NCI-H446 treated with DMSO at 0.1 percent for 48 hours (cell line): ENCODE measurements around the gene KIAA1217.

Source experiments
- DNase-seq: peaks from one replicate; lab custom pipeline; 2025; lab: John Stamatoyannopoulos, UW

The KIAA1217 gene

DNA sequence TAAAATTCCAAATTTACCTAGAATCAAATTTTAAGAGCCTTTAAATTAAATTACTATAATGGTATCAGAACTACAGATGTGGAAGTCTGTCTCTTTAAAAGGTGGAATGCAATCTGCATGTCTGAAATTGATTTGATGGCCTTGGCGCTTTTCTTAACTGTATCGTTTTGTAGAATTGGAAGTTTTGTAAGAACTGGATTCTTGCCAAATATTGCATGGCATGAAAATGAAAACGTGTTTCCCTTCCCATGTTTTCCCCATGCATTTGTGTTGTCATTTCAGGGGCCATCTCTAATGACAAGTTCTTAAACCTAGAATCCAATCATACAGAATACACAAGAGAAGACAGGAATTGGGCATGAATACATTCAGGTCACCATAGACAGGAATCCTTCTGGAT lies 162.5 kb downstream of the KIAA1217 start:
- DNase-seq, result no peak

DNA sequence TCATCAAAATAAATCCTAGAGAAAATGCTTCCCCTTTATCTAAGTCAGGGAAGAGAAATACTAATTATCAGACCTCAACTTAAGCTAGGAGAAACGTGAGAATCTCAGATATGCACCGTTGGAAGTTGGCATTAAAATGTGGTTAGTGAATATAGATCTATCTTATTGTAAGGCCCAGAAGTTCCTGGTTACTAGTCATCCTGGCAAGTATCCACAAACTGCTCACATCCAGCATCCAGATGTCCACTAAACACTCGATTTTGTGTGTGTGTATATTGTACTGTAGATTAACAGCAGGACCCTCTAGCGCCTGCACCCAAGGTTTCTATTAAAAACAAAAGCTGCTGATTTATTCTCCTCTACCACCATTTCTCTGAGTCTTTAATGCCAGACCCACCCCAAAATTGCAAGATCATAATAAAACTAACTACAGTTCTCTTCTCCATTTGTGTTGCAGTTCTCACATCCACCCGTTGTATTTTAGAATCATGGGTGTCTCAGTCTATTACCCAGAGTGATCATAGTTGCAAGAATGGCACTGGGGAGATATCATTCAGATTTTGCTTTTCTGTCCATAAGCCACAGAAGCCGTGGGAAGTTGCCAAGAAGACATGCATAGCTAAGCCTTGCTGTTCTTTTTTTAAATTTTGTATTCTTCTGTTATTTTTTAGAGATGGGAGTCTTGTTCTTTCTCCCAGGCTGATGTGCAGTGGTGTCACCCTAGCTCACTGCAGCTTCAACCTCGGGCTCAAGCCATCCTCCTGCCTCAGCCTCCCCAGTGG lies 165.4 kb downstream of the KIAA1217 start:
- no peak for DNase-seq

- DNase-seq, result no peak
Observed at GRCh38 chr10:24375510-24375909, 166.6 kb downstream of the KIAA1217 start.

- no peak for DNase-seq
Observed at GRCh38 chr10:24376731-24377130, 167.8 kb downstream of the KIAA1217 start.

GRCh38 chr10:24378126-24378920 lies 169.4 kb downstream of the KIAA1217 start:
- DNase-seq, result no peak

- DNase-seq, result no peak
Observed at GRCh38 chr10:24381235-24382010, 172.5 kb downstream of the KIAA1217 start.

DNA sequence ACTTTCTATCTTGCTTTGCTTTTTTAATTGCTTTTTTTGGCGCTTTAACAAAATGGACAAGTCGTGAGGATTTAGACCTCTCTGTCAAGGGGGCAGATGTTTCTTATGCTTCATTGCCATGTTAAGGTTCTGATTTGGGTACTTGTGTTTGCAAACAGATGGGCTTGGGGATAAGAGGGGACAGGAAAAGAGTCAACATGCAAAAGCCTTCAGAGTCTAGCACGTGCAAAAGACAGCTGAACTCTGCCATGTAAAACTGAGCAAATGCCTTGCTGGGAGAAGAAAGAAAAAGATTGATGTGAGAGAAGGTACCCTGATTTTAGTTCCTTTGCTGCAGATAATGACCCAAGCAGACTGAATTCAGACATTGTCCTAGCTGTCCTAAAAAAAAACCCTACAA lies 173.1 kb downstream of the KIAA1217 start:
- DNase-seq, result no peak

- DNase-seq, result no peak
Observed at GRCh38 chr10:24382596-24382978, 173.6 kb downstream of the KIAA1217 start.

- no peak for DNase-seq
Observed at GRCh38 chr10:24382979-24383663, 174.2 kb downstream of the KIAA1217 start.

GRCh38 chr10:24383681-24384106 lies 174.8 kb downstream of the KIAA1217 start:
- no peak for DNase-seq

GRCh38 chr10:24384954-24385353 lies 176.0 kb downstream of the KIAA1217 start:
- no peak for DNase-seq

DNA sequence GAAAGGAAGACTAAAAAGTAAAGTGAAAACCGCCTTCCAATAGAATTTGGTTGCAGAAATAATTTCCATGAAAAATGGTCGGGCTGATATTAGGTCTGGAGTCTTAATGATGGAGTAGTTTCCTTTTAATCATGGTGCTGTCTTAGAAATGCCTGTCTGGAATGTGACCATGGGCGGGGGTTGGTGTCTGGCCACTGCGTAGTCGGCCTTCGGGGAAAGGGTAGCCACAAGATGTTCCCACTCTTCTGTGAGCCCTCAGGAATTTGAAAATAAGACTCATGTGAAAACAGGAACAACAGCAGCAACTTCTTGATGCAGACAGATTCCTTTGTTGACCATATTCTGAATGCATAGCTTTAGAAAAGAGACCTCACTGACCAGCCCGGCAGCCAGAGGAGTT lies 176.8 kb downstream of the KIAA1217 start:
- DNase-seq, result no peak

DNA sequence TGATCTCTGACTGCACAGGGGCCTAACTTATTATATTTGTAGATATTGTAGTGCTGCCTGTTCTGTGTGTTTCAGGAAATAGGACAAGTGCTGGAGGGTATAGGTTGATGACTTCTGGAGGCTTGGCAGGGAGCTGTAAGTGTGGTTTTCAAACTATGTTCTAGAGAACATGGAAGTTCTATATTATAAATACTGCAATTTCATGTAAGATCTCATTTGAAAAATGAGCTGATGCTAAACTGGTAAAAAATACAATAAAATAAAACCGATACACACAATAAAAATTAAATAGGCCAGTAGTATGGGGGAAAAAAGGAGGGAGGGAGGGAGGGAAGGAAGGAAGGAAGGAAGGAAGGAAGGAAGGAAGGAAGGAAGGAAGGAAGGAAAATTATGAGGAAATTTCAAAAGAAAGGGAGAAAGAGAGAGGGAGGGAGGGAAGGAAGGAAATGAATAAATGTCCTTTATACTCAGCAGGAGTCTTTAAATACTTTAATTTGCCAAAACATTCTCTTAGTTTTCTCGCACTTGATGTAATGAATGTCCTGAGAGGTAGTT lies 181.3 kb downstream of the KIAA1217 start:
- no peak for DNase-seq

GRCh38 chr10:24390746-24391145 lies 181.8 kb downstream of the KIAA1217 start:
- DNase-seq, result no peak

GRCh38 chr10:24393201-24393600 lies 184.3 kb downstream of the KIAA1217 start:
- DNase-seq, result no peak

- DNase-seq, result no peak
Observed at GRCh38 chr10:24394461-24395190, 185.7 kb downstream of the KIAA1217 start.

DNA sequence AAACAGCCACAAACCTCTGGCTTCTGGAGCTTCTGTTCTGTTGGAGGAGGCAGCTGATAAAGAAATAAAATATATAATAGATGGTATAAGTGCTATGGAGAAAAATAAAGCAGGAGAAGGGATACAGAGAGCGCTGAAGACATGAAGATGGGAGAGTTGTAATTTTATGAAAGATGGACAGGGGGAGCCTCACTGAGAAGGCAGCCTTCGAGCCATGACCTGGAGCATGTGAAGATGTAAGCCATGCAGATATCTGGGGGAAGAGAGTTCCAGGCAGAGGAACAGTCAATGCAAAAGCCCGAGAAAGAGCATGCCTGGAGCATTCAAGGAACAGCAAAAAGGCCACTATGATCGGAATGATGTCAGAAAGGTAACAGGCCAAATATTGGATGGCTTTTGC lies 187.5 kb downstream of the KIAA1217 start:
- DNase-seq, result no peak

GRCh38 chr10:24397662-24398061 lies 188.7 kb downstream of the KIAA1217 start:
- DNase-seq, result no peak

DNA sequence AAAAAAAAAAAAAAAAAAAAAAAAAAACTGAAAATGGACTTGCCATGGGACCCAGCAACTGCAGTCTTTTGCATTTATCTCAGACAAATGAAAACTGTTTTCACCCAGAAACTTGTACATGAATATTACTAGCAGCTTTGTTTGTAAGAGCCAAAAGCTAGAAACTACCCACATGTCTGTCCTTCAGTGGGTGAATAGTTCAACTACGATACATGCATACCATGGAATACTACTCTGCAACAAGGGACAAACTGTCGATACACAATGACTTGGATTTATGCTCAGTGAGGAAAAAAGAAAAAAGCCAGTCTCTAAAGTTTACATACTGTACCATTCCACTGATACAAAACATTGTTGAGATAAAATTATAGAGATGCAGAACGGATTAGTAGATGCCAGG lies 195.6 kb downstream of the KIAA1217 start:
- DNase-seq, result no peak

- DNase-seq, result no peak
Observed at GRCh38 chr10:24405635-24406034, 196.7 kb downstream of the KIAA1217 start.
